Cardiac fibroblast (primary cell): ENCODE measurements around the gene PLS1.
"Not testable (repeated sequence)": the region's sequence is repeated elsewhere in the genome, so short reads cannot be mapped to it uniquely, and the experiment has no call there.

ENCODE experiments used
- DNase-seq, 2 donors: peaks; one replicate each; pipeline versions ENCODE4 v3.0.0 to v3.0.0-alpha.2; 2010; ENCODE audit warnings: low read depth in 2 of 2
- H3K4me3 ChIP-seq, 2 donors: replicated peaks in 1 of 2; 1 replicate in 1 of 2; 2 replicates in 1 of 2; pipeline ENCODE4 v1.5.1; 2011; ENCODE audit warnings: low read depth in 2 of 2, low read length in 2 of 2, mild to moderate bottlenecking in 2 of 2, moderate library complexity in 1 of 2
- TF ChIP-seq, protein P1 (sequence below): IDR thresholded peaks from one replicate; pipeline ENCODE4 v1.5.1; 2011; ENCODE audit warnings: low read depth, mild to moderate bottlenecking, low read length, inconsistent platforms

Gene PLS1

DNA sequence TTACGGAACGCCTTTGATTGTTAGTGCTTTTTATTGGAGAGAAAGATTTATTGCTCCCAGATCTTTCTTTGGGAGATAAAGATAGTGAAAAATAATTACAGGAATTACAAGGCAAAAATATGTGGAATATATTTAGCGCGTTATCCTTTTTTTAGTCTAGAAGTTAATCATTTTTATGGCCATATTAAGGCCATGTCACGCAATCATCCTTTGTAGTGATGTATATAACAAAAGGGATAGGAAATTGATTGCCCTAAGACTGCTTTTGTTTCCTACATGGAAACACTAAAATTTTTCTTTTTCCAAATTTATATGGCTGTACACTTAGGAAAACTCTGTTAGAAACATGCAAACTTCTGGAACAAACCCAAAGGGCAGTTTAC is 129.2 kb downstream of the PLS1 start:
- H3K4me3 ChIP-seq = peak overlapping the region; percentile 81 to 86
- no peak for DNase-seq
- TF ChIP-seq, protein P1, sequence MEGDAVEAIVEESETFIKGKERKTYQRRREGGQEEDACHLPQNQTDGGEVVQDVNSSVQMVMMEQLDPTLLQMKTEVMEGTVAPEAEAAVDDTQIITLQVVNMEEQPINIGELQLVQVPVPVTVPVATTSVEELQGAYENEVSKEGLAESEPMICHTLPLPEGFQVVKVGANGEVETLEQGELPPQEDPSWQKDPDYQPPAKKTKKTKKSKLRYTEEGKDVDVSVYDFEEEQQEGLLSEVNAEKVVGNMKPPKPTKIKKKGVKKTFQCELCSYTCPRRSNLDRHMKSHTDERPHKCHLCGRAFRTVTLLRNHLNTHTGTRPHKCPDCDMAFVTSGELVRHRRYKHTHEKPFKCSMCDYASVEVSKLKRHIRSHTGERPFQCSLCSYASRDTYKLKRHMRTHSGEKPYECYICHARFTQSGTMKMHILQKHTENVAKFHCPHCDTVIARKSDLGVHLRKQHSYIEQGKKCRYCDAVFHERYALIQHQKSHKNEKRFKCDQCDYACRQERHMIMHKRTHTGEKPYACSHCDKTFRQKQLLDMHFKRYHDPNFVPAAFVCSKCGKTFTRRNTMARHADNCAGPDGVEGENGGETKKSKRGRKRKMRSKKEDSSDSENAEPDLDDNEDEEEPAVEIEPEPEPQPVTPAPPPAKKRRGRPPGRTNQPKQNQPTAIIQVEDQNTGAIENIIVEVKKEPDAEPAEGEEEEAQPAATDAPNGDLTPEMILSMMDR = no peak

DNA sequence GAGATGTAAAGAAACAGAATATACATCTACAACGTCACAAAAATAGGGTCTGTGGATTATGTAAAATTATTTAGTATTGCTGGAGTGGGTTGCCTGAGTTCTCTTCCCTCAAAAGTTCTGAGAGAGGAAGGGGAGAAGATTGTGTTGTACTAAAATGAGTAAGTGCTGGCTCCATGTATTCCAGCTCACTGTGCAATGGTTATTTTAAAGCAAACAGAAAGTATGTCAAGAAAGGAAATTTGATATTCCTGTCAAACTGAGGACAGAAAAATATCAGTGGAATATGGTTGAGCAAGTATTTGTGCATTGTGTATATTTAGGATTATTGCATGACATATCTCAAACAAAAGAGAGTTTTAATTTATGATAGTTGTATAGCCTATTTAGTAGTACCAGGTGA is 129.8 kb downstream of the PLS1 start:
- no peak for DNase-seq
- TF ChIP-seq, protein P1 = no peak
- H3K4me3 ChIP-seq = no peak overlapping the region

DNA sequence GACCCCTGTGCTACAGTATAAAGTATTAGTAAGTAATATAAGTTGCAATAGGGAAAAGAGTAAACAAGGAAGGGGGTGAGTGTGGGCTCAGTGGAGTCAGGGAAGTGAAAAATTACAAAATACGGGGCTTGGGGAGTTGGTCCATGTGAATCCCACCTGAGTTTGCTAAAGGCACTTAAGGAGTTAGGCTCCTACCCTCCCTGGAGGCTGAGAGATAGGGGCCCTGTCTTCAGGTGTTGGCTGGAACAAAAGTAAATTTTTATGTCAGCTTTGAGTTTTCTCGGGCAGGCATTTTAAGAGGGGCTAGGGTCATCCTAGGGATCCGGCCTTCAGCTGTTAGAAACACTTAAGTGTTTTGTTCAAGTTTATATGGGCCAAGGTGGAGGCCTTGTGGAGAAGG is 135.9 kb downstream of the PLS1 start:
- TF ChIP-seq, protein P1 = no peak
- H3K4me3 ChIP-seq = no peak overlapping the region
- no peak for DNase-seq

DNA sequence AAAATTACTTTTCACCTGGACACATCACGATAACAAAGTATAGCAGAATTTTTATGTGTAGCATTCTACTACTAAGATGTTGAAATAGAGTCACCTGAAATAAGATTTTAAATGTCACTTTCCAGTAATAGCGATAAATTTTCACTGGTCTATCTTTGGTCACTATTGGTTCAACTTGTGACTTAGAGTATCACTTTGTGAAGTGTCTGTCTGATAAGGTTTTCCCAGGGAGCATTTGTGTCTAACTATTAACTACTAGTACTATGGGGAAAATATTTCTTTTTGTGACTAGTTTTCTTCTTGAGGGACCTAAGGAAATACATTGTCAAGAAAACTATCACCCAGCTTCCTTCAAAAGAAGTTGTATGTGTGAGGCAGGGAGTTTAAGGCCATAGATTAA is 138.6 kb downstream of the PLS1 start:
- no peak overlapping the region for H3K4me3 ChIP-seq
- TF ChIP-seq, protein P1 = no peak
- no peak for DNase-seq

DNA sequence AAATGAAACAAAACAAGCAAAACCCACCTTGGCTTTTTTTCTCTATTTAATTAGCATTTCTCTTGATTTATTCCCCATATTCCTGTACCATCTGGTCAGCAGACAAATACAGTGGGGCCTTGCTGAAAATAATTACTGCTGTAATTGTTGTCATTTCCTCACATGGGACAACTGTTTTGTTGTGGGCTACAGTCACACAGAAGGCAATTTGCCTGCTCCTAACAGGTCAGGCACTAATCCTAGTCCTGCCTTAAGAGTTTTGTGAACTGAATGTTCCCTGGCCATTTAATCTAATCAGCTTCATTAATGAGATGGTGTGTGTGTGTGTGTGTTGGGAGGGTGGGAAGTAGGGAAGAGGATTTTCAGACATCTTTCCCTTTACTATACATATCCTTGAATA is 139.3 kb downstream of the PLS1 start:
- TF ChIP-seq, protein P1 = no peak
- H3K4me3 ChIP-seq = no peak overlapping the region
- DNase-seq = no peak

DNA sequence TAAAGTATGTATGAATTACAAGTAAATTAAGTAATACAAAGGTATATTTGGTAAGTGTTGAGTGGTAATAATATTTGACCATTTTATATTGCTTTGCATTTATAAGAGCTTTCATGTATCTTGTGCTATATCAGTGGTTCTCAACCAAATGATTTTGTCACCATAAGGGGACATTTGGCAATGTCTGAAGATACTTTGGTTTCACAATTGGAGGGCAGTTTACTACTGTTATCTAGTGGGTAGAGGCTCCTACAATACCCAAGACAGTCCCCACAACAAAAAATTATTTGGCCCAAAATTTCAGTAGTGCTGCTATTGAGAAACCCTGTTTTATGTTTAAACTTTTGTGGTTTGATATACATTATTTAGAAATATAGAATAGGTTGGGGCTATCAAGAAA is 142.2 kb downstream of the PLS1 start:
- TF ChIP-seq, protein P1 = no peak
- no peak for DNase-seq

DNA sequence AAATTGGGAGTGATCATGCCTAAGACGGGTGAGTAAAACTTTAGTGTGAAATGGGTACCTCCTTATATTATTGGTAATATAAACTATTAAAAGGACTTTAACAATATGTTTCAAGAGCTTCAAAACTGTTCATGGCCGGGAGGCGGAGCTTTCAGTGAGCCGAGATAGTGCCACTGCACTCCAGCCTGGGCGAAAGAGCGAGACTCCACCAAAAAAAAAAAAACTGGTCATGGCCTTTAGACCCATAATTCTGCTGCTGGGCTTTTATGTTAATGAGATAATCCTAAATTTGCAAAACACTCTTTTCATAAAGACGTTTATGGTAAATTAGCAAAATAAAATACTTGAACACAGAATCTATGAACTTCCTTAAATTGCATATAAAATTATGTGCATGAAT is 150.5 kb downstream of the PLS1 start:
- no peak overlapping the region for H3K4me3 ChIP-seq
- TF ChIP-seq, protein P1 = no peak
- DNase-seq = no peak

More for the DNA sequence above, 142.2 kb downstream of the PLS1 start:
- no peak overlapping the region for H3K4me3 ChIP-seq

DNA sequence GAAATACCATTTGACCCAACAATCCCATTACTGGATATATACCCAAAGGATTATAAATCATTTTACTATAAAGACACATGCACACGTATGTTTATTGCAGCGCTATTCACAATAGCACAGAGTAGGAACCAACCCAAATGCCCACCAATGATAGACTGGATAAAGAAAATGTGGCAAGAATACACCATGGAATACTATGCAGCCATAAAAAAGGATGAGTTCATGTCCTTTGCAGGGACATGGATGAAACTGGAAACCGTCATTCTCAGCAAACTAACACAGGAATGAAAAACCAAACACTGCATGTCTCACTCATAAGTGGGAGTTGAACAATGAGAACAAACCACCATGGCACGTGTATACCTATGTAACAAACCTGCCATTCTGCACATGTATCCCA is 154.3 kb downstream of the PLS1 start:
- H3K4me3 ChIP-seq, DNase-seq: not testable (repeated sequence)

DNA sequence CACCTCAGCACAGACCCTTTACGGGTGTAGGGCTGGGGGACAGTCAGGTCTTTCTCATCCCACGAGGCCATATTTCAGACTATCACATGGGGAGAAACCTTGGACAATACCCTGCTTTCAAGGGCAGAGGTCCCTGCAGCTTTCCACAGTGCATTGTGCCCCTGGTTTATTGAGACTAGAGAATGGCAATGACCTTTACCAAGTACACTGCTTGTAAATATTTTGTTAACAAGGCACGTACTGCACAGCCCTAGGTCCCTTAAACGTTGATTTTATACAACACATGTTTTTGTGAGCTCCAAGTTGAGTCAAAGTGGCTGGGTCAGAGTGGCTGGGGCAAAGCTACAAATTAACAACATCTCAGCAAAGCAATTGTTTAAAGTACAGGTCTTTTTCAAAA is 156.4 kb downstream of the PLS1 start:
- not testable (repeated sequence) for DNase-seq, H3K4me3 ChIP-seq
